HepG2 (cell line): ENCODE data around the gene GLIPR1L1. TPM values are rescaled to one million over a fixed set of nuclear protein-coding genes. Genes with fewer than 3 reads are reported as not detected.

ENCODE experiments used
- ELF3 ChIP-seq: IDR thresholded peaks from 2 replicates; pipeline ENCODE4 v1.6.1; 2016; ENCODE audit warnings: missing genetic modification reagents, missing compliant biosample characterization
- FOXA1 ChIP-seq, 2 experiments: fragments of 450-650 bp in 1 of 2; sonication (generic) in 1 of 2; formaldehyde crosslinking in 1 of 2; IDR thresholded peaks; 2 replicates each; pipeline versions ENCODE4 v1.4.0 to v1.6.1; 2016 to 2020; ENCODE audit warnings: missing genetic modification reagents in 1 of 2
- FOXO1 ChIP-seq: sonication (generic); formaldehyde crosslinking; IDR thresholded peaks from 2 replicates; pipeline ENCODE4 v1.4.0; 2020; ENCODE audit warnings: missing genetic modification reagents
- HOXA3 ChIP-seq: sonication (generic); formaldehyde crosslinking; IDR thresholded peaks from 2 replicates; pipeline ENCODE4 v1.5.0; 2020; ENCODE audit warnings: missing genetic modification reagents
- HOXA9 ChIP-seq: sonication (generic); formaldehyde crosslinking; IDR thresholded peaks from 2 replicates; pipeline ENCODE4 v1.8.1; 2022; ENCODE audit warnings: missing genetic modification reagents, mild to moderate bottlenecking, moderate library complexity, borderline replicate concordance
- SOX13 ChIP-seq, 3 experiments: fragments of 450-650 bp in 1 of 3; sonication (generic) in 1 of 3; formaldehyde crosslinking in 1 of 3; IDR thresholded peaks in 2 of 3; conservative IDR thresholded peaks in 1 of 3; 2 replicates each; pipeline versions ENCODE4 v1.5.0 to v1.6.1; 2016 to 2020; ENCODE audit warnings: antibody characterized with exemption in 1 of 3, mild to moderate bottlenecking in 1 of 3, missing compliant biosample characterization in 1 of 3, missing genetic modification reagents in 1 of 3, moderate library complexity in 1 of 3
- TBP ChIP-seq: sonication (generic); formaldehyde crosslinking; IDR thresholded peaks from 2 replicates; pipeline ENCODE4 v1.5.0; 2020; ENCODE audit warnings: missing genetic modification reagents
- THYN1 ChIP-seq: sonication (generic); formaldehyde crosslinking; IDR thresholded peaks from 2 replicates; pipeline ENCODE4 v1.8.1; 2023; ENCODE audit warnings: low read depth, mild to moderate bottlenecking, moderate library complexity, missing genetic modification reagents, borderline replicate concordance
- TP53 ChIP-seq: sonication (generic); formaldehyde crosslinking; conservative IDR thresholded peaks from 2 replicates; pipeline ENCODE4 v1.4.0; 2020; ENCODE audit warnings: missing genetic modification reagents
- XRCC5 ChIP-seq: fragments of 200-400 bp; formaldehyde crosslinking; optimal IDR thresholded peaks from 2 replicates; pipeline ENCODE3; 2017; ENCODE audit warnings: mild to moderate bottlenecking, low read length
- ZFP36L1 ChIP-seq: sonication (generic); formaldehyde crosslinking; IDR thresholded peaks from 2 replicates; pipeline ENCODE4 v1.8.0; 2022; ENCODE audit warnings: mild to moderate bottlenecking, missing genetic modification reagents, moderate library complexity
- ZNF354B ChIP-seq: sonication (generic); formaldehyde crosslinking; IDR thresholded peaks from 2 replicates; pipeline ENCODE4 v1.8.0; 2022; ENCODE audit warnings: mild to moderate bottlenecking, missing genetic modification reagents
- ZSCAN29 ChIP-seq: sonication (generic); formaldehyde crosslinking; conservative IDR thresholded peaks from 2 replicates; pipeline ENCODE4 v1.4.0; 2020; ENCODE audit warnings: mild to moderate bottlenecking, missing genetic modification reagents
- polyA plus RNA-seq, 8 experiments: library from polyadenylated mRNA; depleted of rRNA in 3 of 8; stranded (reverse) in 7 of 8; unstranded in 1 of 8; fragments of >200 nt; fragmentation: Illumina TruSeq in 4 of 8; extraction: Trizol in 4 of 8; gene quantifications; 2 replicates each; pipeline versions ENCODE4 v1.2.1 to v1.2.3, GENCODE V29; 2011 to 2016; ENCODE audit warnings: low read depth in 4 of 8, missing spikeins in 1 of 8, mixed read lengths in 1 of 8; ENCODE audit not compliant: insufficient read depth in 1 of 8
- total RNA-seq, 5 experiments: library from RNA; depleted of rRNA; stranded (reverse); fragments of >200 nt; fragmentation: Illumina TruSeq; extraction: Trizol; gene quantifications; 2 replicates each; pipeline ENCODE4 v1.2.3, GENCODE V29; 2016; ENCODE audit warnings: low read depth in 1 of 5
- TF ChIP-seq, protein P1 (sequence below), 2 experiments: sonication (generic) in 1 of 2; formaldehyde crosslinking in 1 of 2; IDR thresholded peaks; 2 replicates each; pipeline versions ENCODE4 v1.6.1 to v1.9.0; 2014 to 2022; ENCODE audit warnings: antibody characterized with exemption in 1 of 2, borderline replicate concordance in 1 of 2, inconsistent platforms in 1 of 2, low read depth in 1 of 2, missing genetic modification reagents in 1 of 2
- TF ChIP-seq, protein P2 (sequence below): sonication (generic); formaldehyde crosslinking; IDR thresholded peaks from 2 replicates; pipeline ENCODE4 v1.4.0; 2020; ENCODE audit warnings: missing genetic modification reagents
- TF ChIP-seq, protein P3 (sequence below): sonication (generic); formaldehyde crosslinking; IDR thresholded peaks from 2 replicates; pipeline ENCODE4 v1.4.0; 2020; ENCODE audit warnings: missing genetic modification reagents

The GLIPR1L1 gene
- total and polyA plus RNA-seq, 2 of the 13 experiments (the other 11 are each of a cell fraction or from before 2014, with no cell fraction given) = not detected

DNA sequence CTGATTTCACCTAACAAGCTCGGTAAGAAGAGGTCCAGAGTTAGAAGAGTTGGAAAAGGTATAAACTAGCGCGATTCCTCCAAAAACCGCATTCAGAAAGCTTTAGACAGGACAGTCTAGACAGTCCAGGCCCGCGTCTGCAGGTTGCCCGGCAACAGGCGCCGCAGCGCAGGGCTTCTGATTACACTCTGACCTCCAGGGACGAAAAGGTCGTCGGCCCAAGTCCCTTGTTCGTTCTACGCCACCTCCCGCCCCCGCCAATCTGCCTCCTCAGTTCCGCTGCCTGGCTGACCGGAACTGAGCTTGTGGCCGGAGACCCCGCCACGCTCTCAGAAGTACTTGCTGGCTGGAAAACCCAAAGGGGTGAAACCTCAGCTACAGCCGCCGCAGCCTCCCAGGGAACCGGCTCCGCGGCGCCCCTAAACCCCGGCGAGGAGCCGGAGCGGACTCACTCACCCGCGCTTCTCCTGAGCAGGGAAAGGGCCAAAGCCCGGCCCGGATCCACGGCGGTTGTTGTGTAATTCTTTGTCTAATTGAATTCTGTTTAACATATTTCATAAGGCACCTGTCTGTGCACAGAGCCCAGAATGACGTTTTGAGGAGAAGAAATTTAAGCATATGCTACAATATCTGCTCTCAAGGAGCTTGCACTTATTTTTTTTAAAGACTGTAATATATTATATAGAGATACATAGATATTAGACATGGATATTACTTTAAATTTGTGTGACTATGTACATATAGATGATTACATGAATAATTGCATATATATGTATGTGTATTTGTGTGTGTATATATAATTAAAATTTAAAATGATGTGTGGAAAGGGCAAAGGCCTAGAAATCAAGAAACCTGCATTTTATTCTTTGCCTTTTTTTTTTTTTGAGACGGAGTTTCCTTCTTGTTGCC, 4.3 kb upstream of the GLIPR1L1 start, which contains the start of gene CAPS2 (continued):
- TF ChIP-seq, protein P1, sequence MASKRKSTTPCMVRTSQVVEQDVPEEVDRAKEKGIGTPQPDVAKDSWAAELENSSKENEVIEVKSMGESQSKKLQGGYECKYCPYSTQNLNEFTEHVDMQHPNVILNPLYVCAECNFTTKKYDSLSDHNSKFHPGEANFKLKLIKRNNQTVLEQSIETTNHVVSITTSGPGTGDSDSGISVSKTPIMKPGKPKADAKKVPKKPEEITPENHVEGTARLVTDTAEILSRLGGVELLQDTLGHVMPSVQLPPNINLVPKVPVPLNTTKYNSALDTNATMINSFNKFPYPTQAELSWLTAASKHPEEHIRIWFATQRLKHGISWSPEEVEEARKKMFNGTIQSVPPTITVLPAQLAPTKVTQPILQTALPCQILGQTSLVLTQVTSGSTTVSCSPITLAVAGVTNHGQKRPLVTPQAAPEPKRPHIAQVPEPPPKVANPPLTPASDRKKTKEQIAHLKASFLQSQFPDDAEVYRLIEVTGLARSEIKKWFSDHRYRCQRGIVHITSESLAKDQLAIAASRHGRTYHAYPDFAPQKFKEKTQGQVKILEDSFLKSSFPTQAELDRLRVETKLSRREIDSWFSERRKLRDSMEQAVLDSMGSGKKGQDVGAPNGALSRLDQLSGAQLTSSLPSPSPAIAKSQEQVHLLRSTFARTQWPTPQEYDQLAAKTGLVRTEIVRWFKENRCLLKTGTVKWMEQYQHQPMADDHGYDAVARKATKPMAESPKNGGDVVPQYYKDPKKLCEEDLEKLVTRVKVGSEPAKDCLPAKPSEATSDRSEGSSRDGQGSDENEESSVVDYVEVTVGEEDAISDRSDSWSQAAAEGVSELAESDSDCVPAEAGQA (IDR thresholded peaks at IDR 0.05; ENCODE audit: low read depth) = 0 out of 2 replicates have a peak, but pooled peaks have one; percentile 36
- TF ChIP-seq, protein P1 (CRISPR knock-in tag; IDR thresholded peaks at IDR 0.05; ENCODE audit: borderline replicate concordance) = no peak
- TF ChIP-seq ZNF354B (CRISPR knock-in tag) (0 out of 2 replicates have a peak, but pooled peaks have one; percentile 61), SOX13 (IDR thresholded peaks at IDR 0.05) (0 out of 2 replicates have a peak, but pooled peaks have one; percentile 29), SOX13 (CRISPR knock-in tag; conservative IDR thresholded peaks at IDR 0.05 in 1 of 2, IDR thresholded peaks at IDR 0.05 in 1 of 2) (peak in 1 of 2 experiments; percentile 45; a peak in 2 of 4 replicates), ZFP36L1 (CRISPR knock-in tag) (0 out of 2 replicates have a peak, but pooled peaks have one; percentile 34), TP53 (0 out of 2 replicates have a peak, but pooled peaks have one; percentile 25), HOXA3 (peak; percentile 60; the same call in 1 of the 2 replicates), FOXO1 (CRISPR knock-in tag) (peak; percentile 30; the same call in 1 of the 2 replicates), HOXA9 (no peak), XRCC5 (peak; percentile 97), THYN1 (CRISPR knock-in tag) (peak; percentile 64; the same call in 1 of the 2 replicates), ELF3 (0 out of 2 replicates have a peak, but pooled peaks have one; percentile 18), FOXA1 (IDR thresholded peaks at IDR 0.05) (no peak), FOXA1 (CRISPR knock-in tag; IDR thresholded peaks at IDR 0.05) (0 out of 2 replicates have a peak, but pooled peaks have one; percentile 9), ZSCAN29 (CRISPR knock-in tag) (peak; percentile 90), TBP (CRISPR knock-in tag) (no peak)
- TF ChIP-seq, protein P2, sequence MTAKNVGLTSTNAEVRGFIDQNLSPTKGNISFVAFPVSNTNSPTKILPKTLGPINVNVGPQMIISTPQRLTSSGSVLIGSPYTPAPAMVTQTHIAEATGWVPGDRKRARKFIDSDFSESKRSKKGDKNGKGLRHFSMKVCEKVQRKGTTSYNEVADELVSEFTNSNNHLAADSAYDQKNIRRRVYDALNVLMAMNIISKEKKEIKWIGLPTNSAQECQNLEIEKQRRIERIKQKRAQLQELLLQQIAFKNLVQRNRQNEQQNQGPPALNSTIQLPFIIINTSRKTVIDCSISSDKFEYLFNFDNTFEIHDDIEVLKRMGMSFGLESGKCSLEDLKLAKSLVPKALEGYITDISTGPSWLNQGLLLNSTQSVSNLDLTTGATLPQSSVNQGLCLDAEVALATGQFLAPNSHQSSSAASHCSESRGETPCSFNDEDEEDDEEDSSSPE (CRISPR knock-in tag) = peak; percentile 81
- TF ChIP-seq, protein P3, sequence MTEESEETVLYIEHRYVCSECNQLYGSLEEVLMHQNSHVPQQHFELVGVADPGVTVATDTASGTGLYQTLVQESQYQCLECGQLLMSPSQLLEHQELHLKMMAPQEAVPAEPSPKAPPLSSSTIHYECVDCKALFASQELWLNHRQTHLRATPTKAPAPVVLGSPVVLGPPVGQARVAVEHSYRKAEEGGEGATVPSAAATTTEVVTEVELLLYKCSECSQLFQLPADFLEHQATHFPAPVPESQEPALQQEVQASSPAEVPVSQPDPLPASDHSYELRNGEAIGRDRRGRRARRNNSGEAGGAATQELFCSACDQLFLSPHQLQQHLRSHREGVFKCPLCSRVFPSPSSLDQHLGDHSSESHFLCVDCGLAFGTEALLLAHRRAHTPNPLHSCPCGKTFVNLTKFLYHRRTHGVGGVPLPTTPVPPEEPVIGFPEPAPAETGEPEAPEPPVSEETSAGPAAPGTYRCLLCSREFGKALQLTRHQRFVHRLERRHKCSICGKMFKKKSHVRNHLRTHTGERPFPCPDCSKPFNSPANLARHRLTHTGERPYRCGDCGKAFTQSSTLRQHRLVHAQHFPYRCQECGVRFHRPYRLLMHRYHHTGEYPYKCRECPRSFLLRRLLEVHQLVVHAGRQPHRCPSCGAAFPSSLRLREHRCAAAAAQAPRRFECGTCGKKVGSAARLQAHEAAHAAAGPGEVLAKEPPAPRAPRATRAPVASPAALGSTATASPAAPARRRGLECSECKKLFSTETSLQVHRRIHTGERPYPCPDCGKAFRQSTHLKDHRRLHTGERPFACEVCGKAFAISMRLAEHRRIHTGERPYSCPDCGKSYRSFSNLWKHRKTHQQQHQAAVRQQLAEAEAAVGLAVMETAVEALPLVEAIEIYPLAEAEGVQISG = peak; percentile 44; the same call in 1 of the 2 replicates
